Astrocyte (in vitro differentiated cells and primary cell): ENCODE results near the gene SFMBT2.

Experiments used
- EZH2 ChIP-seq: IDR thresholded peaks from 2 replicates; pipeline ENCODE4 v1.6.1; 2012; ENCODE audit warnings: mild to moderate bottlenecking, low read length, inconsistent platforms; ENCODE audit not compliant: insufficient read depth
- TF ChIP-seq, protein P1 (sequence below): IDR thresholded peaks from 2 replicates; pipeline ENCODE4 v1.5.1; 2011; ENCODE audit warnings: low read depth, mild to moderate bottlenecking, inconsistent platforms, low read length, moderate library complexity; ENCODE audit not compliant: insufficient read depth

DNA sequence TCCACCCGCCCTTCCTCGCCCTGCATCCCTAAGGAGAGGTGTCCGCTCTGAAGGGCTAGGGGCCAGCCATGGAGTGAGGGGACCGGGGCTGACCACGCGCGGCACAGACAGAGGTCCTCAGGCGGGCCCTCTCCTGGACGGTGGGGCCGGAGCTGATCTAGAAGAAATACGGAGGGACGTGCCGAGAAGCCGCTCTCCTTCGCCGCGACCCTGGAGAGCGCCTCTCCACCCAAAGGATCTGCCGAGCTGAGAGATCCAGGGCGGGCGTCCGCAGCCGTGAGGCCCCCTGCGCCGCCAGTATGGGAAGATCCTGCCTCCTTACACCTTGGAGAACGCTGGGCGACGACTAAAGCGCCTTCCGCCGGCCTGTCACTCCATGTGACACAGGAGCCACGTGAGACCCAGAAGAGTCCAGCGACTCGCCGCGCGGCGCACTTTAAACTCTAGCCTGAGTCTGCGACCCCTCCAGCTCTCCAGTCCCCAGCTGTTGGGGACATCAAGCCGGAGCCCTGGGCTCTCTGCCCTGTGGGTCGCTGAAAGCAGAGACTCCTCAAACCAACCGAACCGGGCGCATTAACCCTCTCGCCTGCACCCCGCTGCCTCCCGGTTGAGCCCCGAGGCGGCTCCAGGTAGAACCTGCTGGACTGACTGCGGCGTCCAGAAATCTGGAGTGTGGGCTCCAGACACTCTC lies 1.5 kb upstream of the SFMBT2 start:
- TF ChIP-seq, protein P1, sequence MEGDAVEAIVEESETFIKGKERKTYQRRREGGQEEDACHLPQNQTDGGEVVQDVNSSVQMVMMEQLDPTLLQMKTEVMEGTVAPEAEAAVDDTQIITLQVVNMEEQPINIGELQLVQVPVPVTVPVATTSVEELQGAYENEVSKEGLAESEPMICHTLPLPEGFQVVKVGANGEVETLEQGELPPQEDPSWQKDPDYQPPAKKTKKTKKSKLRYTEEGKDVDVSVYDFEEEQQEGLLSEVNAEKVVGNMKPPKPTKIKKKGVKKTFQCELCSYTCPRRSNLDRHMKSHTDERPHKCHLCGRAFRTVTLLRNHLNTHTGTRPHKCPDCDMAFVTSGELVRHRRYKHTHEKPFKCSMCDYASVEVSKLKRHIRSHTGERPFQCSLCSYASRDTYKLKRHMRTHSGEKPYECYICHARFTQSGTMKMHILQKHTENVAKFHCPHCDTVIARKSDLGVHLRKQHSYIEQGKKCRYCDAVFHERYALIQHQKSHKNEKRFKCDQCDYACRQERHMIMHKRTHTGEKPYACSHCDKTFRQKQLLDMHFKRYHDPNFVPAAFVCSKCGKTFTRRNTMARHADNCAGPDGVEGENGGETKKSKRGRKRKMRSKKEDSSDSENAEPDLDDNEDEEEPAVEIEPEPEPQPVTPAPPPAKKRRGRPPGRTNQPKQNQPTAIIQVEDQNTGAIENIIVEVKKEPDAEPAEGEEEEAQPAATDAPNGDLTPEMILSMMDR = no peak
- peak; percentile 76 for TF ChIP-seq EZH2
